Parathyroid adenoma (tissue), 2 donors: ENCODE data around the gene CDON.

Experiments used
- H2AFZ ChIP-seq: fragments of 300-600 bp; sonication (generic); one replicate; pipeline ENCODE4 v1.7.0; 2017; ENCODE audit warnings: antibody characterized with exemption, mild to moderate bottlenecking
- H3K27ac ChIP-seq: fragments of 300-600 bp; sonication (generic); one replicate; pipeline ENCODE4 v1.7.0; 2017
- H3K27me3 ChIP-seq: fragments of 300-600 bp; sonication (generic); one replicate; pipeline ENCODE4 v1.7.0; 2017; ENCODE audit warnings: low read length; ENCODE audit not compliant: control insufficient read depth, insufficient read depth
- H3K36me3 ChIP-seq: fragments of 300-600 bp; sonication (generic); one replicate; pipeline ENCODE4 v1.7.0; 2017; ENCODE audit warnings: low read length; ENCODE audit not compliant: control insufficient read depth, insufficient read depth
- H3K4me1 ChIP-seq: fragments of 300-600 bp; sonication (generic); one replicate; pipeline ENCODE4 v1.7.0; 2017; ENCODE audit warnings: control low read depth
- H3K4me2 ChIP-seq: fragments of 300-600 bp; sonication (generic); one replicate; pipeline ENCODE4 v1.7.0; 2017; ENCODE audit warnings: low read length
- H3K4me3 ChIP-seq: fragments of 300-600 bp; sonication (generic); one replicate; pipeline ENCODE4 v1.7.0; 2017; ENCODE audit warnings: low read depth, low read length
- H3K79me2 ChIP-seq: fragments of 300-600 bp; sonication (generic); one replicate; pipeline ENCODE4 v1.7.0; 2017; ENCODE audit warnings: control low read depth
- H3K9ac ChIP-seq: fragments of 300-600 bp; sonication (generic); one replicate; pipeline ENCODE4 v1.7.0; 2017; ENCODE audit warnings: mild to moderate bottlenecking
- H3K9me3 ChIP-seq: fragments of 300-600 bp; sonication (generic); one replicate; pipeline ENCODE4 v1.7.0; 2017; ENCODE audit warnings: low read length; ENCODE audit not compliant: control insufficient read depth
- TF ChIP-seq, protein P1 (sequence below): fragments of 300-600 bp; sonication (generic); IDR thresholded peaks from one replicate; pipeline ENCODE4 v1.7.0; 2017; ENCODE audit warnings: antibody characterized with exemption, mild to moderate bottlenecking
- donor health status: primary hyperparathyroidism.

The CDON gene

DNA sequence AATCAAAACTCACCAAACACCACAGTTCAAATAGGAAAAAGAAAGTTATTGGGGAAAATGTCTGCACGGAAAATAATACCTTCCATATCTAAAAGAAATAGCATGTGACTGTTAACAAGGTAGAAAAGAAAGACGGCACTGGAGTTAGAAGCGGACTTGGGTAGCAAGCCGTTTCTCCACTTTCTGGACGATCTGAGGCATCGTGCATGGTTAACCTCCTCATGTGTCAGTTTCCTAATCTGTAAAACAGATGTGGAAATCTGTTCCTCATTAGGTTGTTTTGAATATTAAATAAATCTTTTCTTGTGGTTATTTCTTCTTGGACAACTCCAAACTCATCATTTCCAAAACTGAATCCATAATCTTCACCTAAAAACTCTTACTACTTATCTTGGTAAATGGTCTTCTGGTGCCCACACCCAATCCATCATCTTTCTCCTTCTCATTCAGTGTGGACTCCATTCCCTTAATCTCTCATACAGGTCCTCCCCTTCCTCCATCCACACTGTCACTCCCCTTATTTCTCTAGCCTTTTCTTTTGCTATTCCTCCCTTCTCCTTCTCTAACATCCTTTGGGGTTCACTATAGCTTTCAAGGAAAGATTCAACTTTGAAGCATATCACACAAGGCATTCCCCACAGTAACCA is 63.3 kb downstream of the CDON start:
- Histone ChIP-seq H3K27ac (no peak overlapping the region), H3K27me3 (no peaks in the 10 kb centered on the region), H3K4me2 (no peak overlapping the region), H2AFZ (no peak overlapping the region), H3K4me3 (no peak overlapping the region), H3K79me2 (no peaks in the 10 kb centered on the region), H3K9ac (no peak overlapping the region), H3K4me1 (no peaks in the 10 kb centered on the region), H3K9me3 (no peaks in the 10 kb centered on the region), H3K36me3 (no peaks in the 10 kb centered on the region)
- TF ChIP-seq, protein P1, sequence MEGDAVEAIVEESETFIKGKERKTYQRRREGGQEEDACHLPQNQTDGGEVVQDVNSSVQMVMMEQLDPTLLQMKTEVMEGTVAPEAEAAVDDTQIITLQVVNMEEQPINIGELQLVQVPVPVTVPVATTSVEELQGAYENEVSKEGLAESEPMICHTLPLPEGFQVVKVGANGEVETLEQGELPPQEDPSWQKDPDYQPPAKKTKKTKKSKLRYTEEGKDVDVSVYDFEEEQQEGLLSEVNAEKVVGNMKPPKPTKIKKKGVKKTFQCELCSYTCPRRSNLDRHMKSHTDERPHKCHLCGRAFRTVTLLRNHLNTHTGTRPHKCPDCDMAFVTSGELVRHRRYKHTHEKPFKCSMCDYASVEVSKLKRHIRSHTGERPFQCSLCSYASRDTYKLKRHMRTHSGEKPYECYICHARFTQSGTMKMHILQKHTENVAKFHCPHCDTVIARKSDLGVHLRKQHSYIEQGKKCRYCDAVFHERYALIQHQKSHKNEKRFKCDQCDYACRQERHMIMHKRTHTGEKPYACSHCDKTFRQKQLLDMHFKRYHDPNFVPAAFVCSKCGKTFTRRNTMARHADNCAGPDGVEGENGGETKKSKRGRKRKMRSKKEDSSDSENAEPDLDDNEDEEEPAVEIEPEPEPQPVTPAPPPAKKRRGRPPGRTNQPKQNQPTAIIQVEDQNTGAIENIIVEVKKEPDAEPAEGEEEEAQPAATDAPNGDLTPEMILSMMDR = no peak

DNA sequence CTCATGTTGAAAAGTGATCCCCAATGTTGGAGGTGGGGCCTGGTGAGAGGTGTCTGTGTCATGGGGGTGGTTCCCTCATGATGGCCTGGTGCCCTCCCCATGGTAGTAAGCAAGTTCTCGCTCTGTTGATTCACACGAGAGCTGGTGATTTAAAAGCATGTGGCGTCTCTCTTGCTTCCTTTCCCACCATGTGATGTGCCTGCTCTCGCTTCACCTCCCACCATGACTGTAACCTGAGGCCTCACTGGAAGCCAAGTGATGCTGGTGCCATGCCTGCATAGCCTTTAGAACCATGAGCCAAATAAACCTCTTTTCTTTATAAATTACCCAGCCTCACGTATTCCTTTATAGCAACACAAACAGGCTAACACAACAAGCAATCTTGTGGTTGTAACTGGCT is 64.4 kb downstream of the CDON start:
- Histone ChIP-seq H3K4me2 (no peak overlapping the region), H2AFZ (no peak overlapping the region), H3K27me3 (no peaks in the 10 kb centered on the region), H3K36me3 (no peaks in the 10 kb centered on the region), H3K4me1 (no peaks in the 10 kb centered on the region), H3K4me3 (no peak overlapping the region), H3K27ac (no peak overlapping the region), H3K79me2 (no peaks in the 10 kb centered on the region), H3K9me3 (no peaks in the 10 kb centered on the region), H3K9ac (no peak overlapping the region)
- TF ChIP-seq, protein P1 = no peak

DNA sequence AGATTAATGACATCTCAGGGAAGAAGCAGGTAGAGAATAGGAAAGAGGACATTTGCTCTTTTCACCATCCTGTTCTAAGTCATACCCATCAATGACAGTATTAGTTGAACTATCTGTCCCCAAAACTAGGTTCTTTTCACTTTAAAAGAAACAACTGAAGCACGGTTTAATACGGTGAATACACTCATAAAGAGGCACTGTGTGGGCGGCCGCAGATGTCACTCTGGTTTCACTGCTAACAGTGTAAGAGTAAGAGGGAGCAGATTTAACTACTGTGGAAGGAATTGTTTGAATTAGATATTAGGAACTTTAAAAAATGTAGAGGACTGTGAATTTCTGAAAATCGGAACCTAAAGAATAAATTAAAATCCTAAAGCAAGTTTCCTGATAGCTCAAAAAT is 67.4 kb downstream of the CDON start:
- Histone ChIP-seq H3K9ac (no peak overlapping the region), H3K4me3 (no peak overlapping the region), H3K9me3 (no peaks in the 10 kb centered on the region), H3K4me1 (no peaks in the 10 kb centered on the region), H3K4me2 (no peak overlapping the region), H3K27ac (no peak overlapping the region), H3K36me3 (no peaks in the 10 kb centered on the region), H2AFZ (no peak overlapping the region), H3K27me3 (no peaks in the 10 kb centered on the region), H3K79me2 (no peaks in the 10 kb centered on the region)
- TF ChIP-seq, protein P1 = no peak

DNA sequence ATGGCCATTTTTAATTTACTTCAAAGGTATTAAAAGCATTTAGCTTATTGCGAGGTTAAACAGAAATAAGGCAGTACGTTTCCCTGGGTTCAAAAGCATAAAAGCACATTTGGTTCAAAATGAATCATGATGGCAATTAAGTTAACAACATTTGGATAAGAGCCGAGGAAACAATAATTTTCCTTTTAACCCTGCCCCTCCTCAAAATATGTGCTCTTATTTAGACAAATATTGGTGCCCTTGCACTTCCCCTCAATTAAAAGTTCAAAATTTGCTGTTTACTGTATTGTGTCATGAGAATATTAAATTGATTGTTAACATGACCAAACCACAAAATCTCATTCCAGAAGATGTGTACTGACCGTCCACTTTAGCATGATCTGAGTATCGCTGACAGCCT is 68.2 kb downstream of the CDON start:
- TF ChIP-seq, protein P1 = no peak
- H3K36me3 ChIP-seq = no peaks in the 10 kb centered on the region

DNA sequence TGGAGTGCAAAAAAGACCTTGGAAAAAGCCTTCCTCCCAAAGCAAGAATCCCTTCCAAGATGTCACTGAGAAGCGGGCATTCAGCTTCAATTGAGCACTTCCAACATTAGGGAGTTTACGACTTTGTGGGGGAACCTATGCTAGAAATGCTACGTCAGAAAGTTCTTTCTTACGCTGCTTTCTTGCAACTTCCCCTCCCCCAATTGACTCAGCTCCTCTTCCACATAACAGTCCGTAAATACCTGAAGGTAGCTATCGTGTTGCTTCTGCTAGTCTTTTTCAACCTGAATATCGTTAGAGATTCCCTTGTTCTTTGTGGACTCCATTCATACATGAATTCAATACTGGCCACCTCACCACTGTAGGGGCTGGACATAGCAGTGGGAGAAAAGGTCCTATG is 69.8 kb downstream of the CDON start:
- TF ChIP-seq, protein P1 = no peak

More for the DNA sequence above, 68.2 kb downstream of the CDON start:
- no peak overlapping the region for H3K27ac ChIP-seq
- H3K9me3 ChIP-seq = no peaks in the 10 kb centered on the region
- H2AFZ ChIP-seq = no peak overlapping the region
- H3K4me1 ChIP-seq = no peaks in the 10 kb centered on the region
- no peaks in the 10 kb centered on the region for H3K27me3 ChIP-seq
- no peak overlapping the region for H3K4me3 ChIP-seq
- no peaks in the 10 kb centered on the region for H3K79me2 ChIP-seq
- H3K9ac ChIP-seq = no peak overlapping the region
- no peak overlapping the region for H3K4me2 ChIP-seq

More for the DNA sequence above, 69.8 kb downstream of the CDON start:
- no peak overlapping the region for H3K4me2 ChIP-seq
- no peak overlapping the region for H3K27ac ChIP-seq
- H3K27me3 ChIP-seq = no peaks in the 10 kb centered on the region
- no peak overlapping the region for H2AFZ ChIP-seq
- H3K4me3 ChIP-seq = no peak overlapping the region
- H3K36me3 ChIP-seq = no peaks in the 10 kb centered on the region
- H3K4me1 ChIP-seq = no peaks in the 10 kb centered on the region
- H3K9me3 ChIP-seq = no peaks in the 10 kb centered on the region
- H3K9ac ChIP-seq = no peak overlapping the region
- H3K79me2 ChIP-seq = no peaks in the 10 kb centered on the region
